Esophagus muscularis mucosa (tissue), 4 donors: ENCODE results near the gene ENDOG. TPM values are rescaled to one million over a fixed set of nuclear protein-coding genes. Genes with fewer than 3 reads are reported as not detected.
A peak's percentile ranks its signal among the peaks of the same experiment; 100 is the strongest.
"Not testable (repeated sequence)": the region's sequence is repeated elsewhere in the genome, so short reads cannot be mapped to it uniquely, and the experiment has no call there.

Experiments
- DNase-seq: peaks from one replicate; pipeline ENCODE4 v3.0.0-alpha.2; 2017; ENCODE audit errors: extremely low spot score
- H3K27ac ChIP-seq, 4 donors: fragments of 200-600 bp; sonication (generic); replicated peaks in 1 of 4; 1 replicate in 3 of 4; 2 replicates in 1 of 4; pipeline ENCODE4 v1.5.1; 2016 to 2019; ENCODE audit warnings: mild to moderate bottlenecking in 1 of 4
- H3K27me3 ChIP-seq, 4 donors: fragments of 200-600 bp; sonication (generic); one replicate each; pipeline versions ENCODE4 v1.5.1 to v1.6.0; 2016 to 2019
- H3K36me3 ChIP-seq, 4 donors: fragments of 200-600 bp; sonication (generic); one replicate each; pipeline ENCODE4 v1.5.1; 2016 to 2019
- H3K4me1 ChIP-seq, 4 donors: fragments of 200-600 bp; sonication (generic); one replicate each; pipeline ENCODE4 v1.5.1; 2016 to 2019
- H3K4me3 ChIP-seq, 4 donors: fragments of 200-600 bp; sonication (generic); 1 replicate in 2 of 4; 2 replicates in 2 of 4; pipeline ENCODE4 v1.5.1; 2016 to 2019; ENCODE audit warnings: mild to moderate bottlenecking in 4 of 4, moderate library complexity in 1 of 4
- H3K9me3 ChIP-seq, 4 donors: fragments of 200-600 bp; sonication (generic); 1 replicate in 3 of 4; 2 replicates in 1 of 4; pipeline ENCODE4 v1.5.1; 2016 to 2019
- CTCF ChIP-seq, 3 experiments: fragments of 200-600 bp in 2 of 3; fragments of 450-650 bp in 1 of 3; sonication (generic) in 2 of 3; IDR thresholded peaks; one replicate each; pipeline ENCODE4 v1.5.1; 2017 to 2019; ENCODE audit warnings: antibody characterized with exemption in 3 of 3, mild to moderate bottlenecking in 2 of 3, moderate library complexity in 1 of 3
- EP300 ChIP-seq: sonication (generic); formaldehyde crosslinking; IDR thresholded peaks from one replicate; pipeline ENCODE4 v1.6.1; 2017; ENCODE audit warnings: antibody characterized with exemption
- POLR2A ChIP-seq: fragments of 450-650 bp; IDR thresholded peaks from one replicate; pipeline ENCODE4 v1.6.1; 2017; ENCODE audit warnings: antibody characterized with exemption, moderate library complexity, mild to moderate bottlenecking, low read depth
- POLR2AphosphoS5 ChIP-seq, 2 donors: sonication (generic); formaldehyde crosslinking; IDR thresholded peaks; one replicate each; pipeline ENCODE4 v1.6.1; 2017; ENCODE audit warnings: antibody characterized with exemption in 2 of 2
- WGBS: methylation state at CpG from one replicate; pipeline ENCODE4 v1.1.5; 2018; 5-methylcytosine and 5-hydroxymethylcytosine counted together
- intact Hi-C: fragments of 100-400 bp; cut with DNase I; formaldehyde crosslinking; loops from one replicate; pipeline ENCODE4 v1.15.1; 2023
- total RNA-seq, 4 donors: library from RNA; depleted of rRNA; stranded (reverse); fragments of >200 nt; gene quantifications; one replicate each; pipeline versions ENCODE4 v1.1.0 to v1.2.1, GENCODE V29; 2016

ENDOG gene
- total RNA-seq, 4 donors from 2014 or later, result 21.4 to 44.5 (median 37.5) TPM

- H3K4me3 ChIP-seq, H3K9me3 ChIP-seq, H3K4me1 ChIP-seq, H3K27me3 ChIP-seq, H3K36me3 ChIP-seq, DNase-seq, H3K27ac ChIP-seq, intact Hi-C loops: not testable (repeated sequence)
- peak; percentile 50 to 55 (median 54) for TF ChIP-seq CTCF (IDR thresholded peaks at IDR 0.05)
- WGBS, result 77% methylated on average over 10 of the region's 10 CpGs
These were observed 33.7 kb downstream of the ENDOG start for GRCh38 chr9:128851779-128852600.

DNA sequence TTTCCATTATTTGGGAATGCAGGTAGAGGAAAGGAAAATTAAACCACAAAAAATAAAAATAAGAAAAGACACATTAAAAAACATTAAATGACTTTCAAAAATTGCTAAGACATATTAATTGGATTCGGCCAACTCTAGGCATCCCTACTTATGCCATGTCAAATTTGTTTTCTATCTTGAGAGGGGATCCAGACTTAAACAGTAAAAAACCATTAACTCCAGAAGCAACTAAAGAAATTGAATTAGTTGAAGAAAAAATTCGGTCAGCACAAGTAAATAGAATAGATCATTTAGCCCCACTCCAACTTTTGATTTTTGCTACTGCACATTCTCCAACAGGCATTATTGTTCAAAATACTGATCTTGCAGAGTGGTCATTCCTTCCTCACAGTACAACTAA lies 34.3 kb downstream of the ENDOG start:
- 77% methylated on average over 2 of the region's 2 CpGs for WGBS
- DNase-seq, H3K27ac ChIP-seq, H3K4me1 ChIP-seq, H3K4me3 ChIP-seq, intact Hi-C loops, H3K27me3 ChIP-seq, H3K9me3 ChIP-seq, H3K36me3 ChIP-seq: not testable (repeated sequence)

GRCh38 chr9:128854454-128854853 lies 36.2 kb downstream of the ENDOG start:
- intact Hi-C loops, result not testable (repeated sequence)
- WGBS, result 87% methylated on average over 6 of the region's 6 CpGs

GRCh38 chr9:128858476-128858875 lies 40.2 kb downstream of the ENDOG start:
- H3K4me1 ChIP-seq, DNase-seq, intact Hi-C loops, H3K4me3 ChIP-seq, H3K36me3 ChIP-seq, H3K9me3 ChIP-seq, H3K27me3 ChIP-seq, H3K27ac ChIP-seq: not testable (repeated sequence)
- WGBS, result 93% methylated on average over 7 of the region's 7 CpGs

More at GRCh38 chr9:128854454-128854853, 36.2 kb downstream of the ENDOG start:
- not testable (repeated sequence) for H3K9me3 ChIP-seq, H3K4me1 ChIP-seq, H3K27ac ChIP-seq, H3K4me3 ChIP-seq, DNase-seq, H3K27me3 ChIP-seq, H3K36me3 ChIP-seq

DNA sequence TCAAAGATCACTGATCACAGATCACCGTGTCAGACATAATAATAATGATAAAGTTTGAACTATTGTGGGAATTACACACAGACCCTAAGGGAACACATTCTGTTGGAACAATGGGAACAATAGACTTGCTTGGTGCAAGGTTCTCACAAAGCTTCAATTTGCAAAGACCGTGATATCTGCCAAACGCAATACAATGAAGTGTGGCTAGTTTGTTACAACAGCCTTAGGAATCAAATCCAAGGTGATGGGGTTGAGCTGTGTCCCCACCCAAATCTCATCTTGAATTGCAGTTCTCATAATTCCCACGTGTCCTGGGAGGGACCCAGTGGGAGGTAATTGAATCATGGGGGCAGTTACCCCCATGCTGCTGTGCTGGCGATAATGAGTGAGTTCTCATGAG lies 42.6 kb downstream of the ENDOG start:
- no peak for TF ChIP-seq CTCF (IDR thresholded peaks at IDR 0.05)
- no peak for TF ChIP-seq EP300
- no peak for TF ChIP-seq POLR2A
- TF ChIP-seq POLR2AphosphoS5 (IDR thresholded peaks at IDR 0.05), result no peak
- no peak for DNase-seq
- intact Hi-C loops, result no loop called here
- Histone ChIP-seq H3K36me3 (no peaks in the 10 kb centered on the region), H3K27me3 (no peaks in the 10 kb centered on the region), H3K27ac (no peak overlapping the region), H3K4me3 (no peak overlapping the region), H3K9me3 (no peaks in the 10 kb centered on the region), H3K4me1 (peaks cover 0 to 7% (median 4%) of the 10 kb centered on the region in 4 donors)
- 86% methylated on average over 5 of the region's 5 CpGs for WGBS

GRCh38 chr9:128861501-128861900 lies 43.2 kb downstream of the ENDOG start:
- Histone ChIP-seq H3K9me3 (no peaks in the 10 kb centered on the region), H3K27me3 (no peaks in the 10 kb centered on the region), H3K36me3 (no peaks in the 10 kb centered on the region), H3K4me3 (no peak overlapping the region), H3K27ac (no peak overlapping the region), H3K4me1 (peaks cover 0 to 7% (median 4%) of the 10 kb centered on the region in 4 donors)
- DNase-seq, result no peak
- TF ChIP-seq CTCF (IDR thresholded peaks at IDR 0.05) (no peak), POLR2A (no peak), EP300 (no peak), POLR2AphosphoS5 (IDR thresholded peaks at IDR 0.05) (no peak)
- 94% methylated on average over 4 of the region's 6 CpGs for WGBS
- intact Hi-C loops, result no loop called here
